ENCODE results near the gene CAMP.
A peak's percentile ranks its signal among the peaks of the same experiment; 100 is the strongest.

Gene CAMP

DNA sequence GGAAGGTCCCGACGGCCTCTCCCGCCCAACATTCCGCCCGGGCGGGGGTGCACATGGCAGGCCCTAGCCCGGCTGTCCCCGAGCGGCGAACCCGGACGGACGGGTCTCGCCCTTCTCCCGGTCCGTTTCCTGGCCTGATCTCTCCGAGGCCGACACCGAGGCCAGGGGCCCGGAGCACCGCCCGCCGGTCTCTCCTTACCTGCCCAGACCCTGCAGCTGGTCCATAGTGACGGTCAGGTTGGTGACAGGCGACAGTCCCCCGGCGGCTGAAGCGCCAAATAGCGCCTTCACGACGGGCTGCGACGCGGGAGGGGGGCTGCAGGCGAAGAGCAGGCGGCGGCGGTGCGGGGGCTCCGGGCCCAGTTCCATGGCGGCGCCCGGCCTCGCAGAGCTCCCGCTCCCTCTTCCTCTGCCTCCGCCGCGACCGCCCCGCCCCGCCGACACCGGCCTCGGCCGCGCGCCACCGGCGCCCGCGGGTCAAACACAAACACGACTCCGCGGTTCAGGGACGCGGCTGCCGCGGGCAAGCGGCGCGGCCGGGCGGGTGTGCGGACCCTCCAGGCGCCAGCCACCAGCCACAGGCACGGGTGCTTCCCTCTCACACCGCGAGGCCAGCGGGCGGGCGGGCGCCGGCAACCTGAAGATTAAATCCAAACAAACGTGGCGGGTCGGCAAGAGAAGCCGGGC is 35.6 kb upstream of the CAMP start:
- peak overlapping the region; percentile 84 for H3K9ac ChIP-seq (ENCODE audit: insufficient read length)
- H3K36me3 ChIP-seq (ENCODE audit: insufficient read depth, low read length) = peaks cover 38% of the 10 kb centered on the region
- DNase-seq (ENCODE audit: low read depth, low spot score) = no peak
- peak overlapping the region; percentile 87 for H3K4me3 ChIP-seq
- H3K9me3 ChIP-seq (ENCODE audit: low read depth, low read length) = no peaks in the 10 kb centered on the region
- no peak overlapping the region for H3K27ac ChIP-seq
- TF ChIP-seq FOXP2 (optimal IDR thresholded peaks at IDR 0.05; ENCODE audit: control extremely low read depth, extremely low read length, insufficient read depth) (no peak), EZH2 (IDR thresholded peaks at IDR 0.05) (no peak), POLR2AphosphoS5 (IDR thresholded peaks at IDR 0.05; ENCODE audit: borderline replicate concordance, low read depth, low read length) (no peak)

DNA sequence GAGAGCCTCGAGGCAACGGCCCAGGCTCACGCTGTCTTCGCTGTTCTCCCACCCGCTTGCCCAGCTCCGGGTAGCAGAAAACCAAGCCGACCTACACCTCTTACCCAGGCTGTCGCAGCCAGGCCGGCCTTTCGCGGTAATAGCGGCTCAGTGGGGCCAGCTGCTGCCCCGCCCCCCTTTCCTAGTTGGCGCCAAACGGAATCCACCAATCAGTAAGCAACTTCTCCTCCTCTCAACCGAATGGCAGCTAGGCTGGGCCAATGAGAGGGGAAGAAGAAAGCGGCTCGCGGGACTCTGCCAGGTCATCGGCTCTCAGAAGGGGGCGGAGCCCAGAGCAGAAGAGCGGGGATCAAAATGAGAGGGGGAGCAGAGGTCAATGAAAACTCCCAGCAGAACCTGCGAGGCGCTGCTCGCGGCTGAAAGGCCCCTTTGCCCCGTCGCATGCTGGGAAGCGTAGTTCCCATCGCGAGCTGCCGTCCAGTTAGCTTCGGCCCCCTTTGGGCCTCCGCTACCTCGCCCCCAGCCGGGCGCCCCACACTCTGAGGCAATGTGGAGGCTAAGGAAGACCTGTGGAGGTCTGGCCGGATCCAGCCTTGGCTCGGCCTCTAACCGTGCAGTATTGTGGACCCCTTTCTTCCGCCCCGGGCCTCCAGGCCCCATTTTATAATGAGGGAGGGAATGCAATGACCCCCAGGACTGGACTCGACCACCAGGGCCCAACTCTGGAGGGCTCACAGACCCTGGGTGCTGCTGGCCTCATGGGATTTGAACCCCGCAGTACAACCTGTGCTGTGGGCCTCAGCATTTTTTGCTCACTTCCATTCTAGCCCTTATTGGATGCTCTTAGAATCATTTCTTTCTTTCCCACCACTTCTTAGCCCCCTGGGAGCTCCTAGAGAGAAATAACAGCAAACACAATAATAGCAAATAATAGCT is 34.8 kb upstream of the CAMP start, which contains the start of gene CDC25A:
TSS of gene CDC25A (minus strand) at position 152 of the 936 bp plus-strand sequence. CDS start 470 bp downstream, outside the sequence.
- TF ChIP-seq POLR2AphosphoS5 (IDR thresholded peaks at IDR 0.05; ENCODE audit: borderline replicate concordance, low read depth, low read length) (peak; percentile 82), EZH2 (IDR thresholded peaks at IDR 0.05) (no peak), FOXP2 (optimal IDR thresholded peaks at IDR 0.05; ENCODE audit: control extremely low read depth, extremely low read length, insufficient read depth) (no peak)
- peak; percentile 75 for DNase-seq (ENCODE audit: low read depth, low spot score)
- Histone ChIP-seq H3K9me3 (ENCODE audit: low read depth, low read length) (no peaks in the 10 kb centered on the region), H3K9ac (ENCODE audit: insufficient read length) (peak within 1 kb of the TSS; percentile 84), H3K4me3 (peak within 1 kb of the TSS; percentile 87), H3K27ac (no peak within 1 kb of the TSS), H3K36me3 (ENCODE audit: insufficient read depth, low read length) (peaks cover 30% of the 10 kb centered on the region)

DNA sequence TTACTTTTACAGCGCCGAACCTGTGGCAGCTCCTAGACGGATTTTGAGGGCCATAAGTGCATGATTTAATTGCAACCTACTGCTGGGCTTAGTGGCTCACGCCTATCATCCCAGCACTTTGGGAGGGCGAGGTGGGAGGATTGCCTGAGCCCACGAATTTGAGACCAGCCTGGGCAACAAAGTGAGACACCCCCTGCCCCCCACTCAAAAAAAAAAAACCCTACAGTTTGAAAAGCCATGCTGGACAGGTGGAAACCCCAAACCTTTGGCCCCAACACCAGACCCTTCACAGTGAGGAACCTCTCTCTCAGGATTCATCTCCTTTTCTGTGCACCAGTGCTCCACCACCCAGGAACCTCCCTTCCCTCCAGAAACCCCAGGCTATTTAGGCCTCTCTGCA is 34.0 kb upstream of the CAMP start:
- TF ChIP-seq EZH2 (IDR thresholded peaks at IDR 0.05) = no peak
- no peak for TF ChIP-seq FOXP2 (optimal IDR thresholded peaks at IDR 0.05; ENCODE audit: control extremely low read depth, extremely low read length, insufficient read depth)
- TF ChIP-seq POLR2AphosphoS5 (IDR thresholded peaks at IDR 0.05; ENCODE audit: borderline replicate concordance, low read depth, low read length) = no peak
- no peaks in the 10 kb centered on the region for H3K9me3 ChIP-seq (ENCODE audit: low read depth, low read length)
- no peak overlapping the region for H3K9ac ChIP-seq (ENCODE audit: insufficient read length)
- DNase-seq (ENCODE audit: low read depth, low spot score) = no peak
- no peak overlapping the region for H3K4me3 ChIP-seq
- no peak overlapping the region for H3K27ac ChIP-seq
- H3K36me3 ChIP-seq (ENCODE audit: insufficient read depth, low read length) = peaks cover 22% of the 10 kb centered on the region

DNA sequence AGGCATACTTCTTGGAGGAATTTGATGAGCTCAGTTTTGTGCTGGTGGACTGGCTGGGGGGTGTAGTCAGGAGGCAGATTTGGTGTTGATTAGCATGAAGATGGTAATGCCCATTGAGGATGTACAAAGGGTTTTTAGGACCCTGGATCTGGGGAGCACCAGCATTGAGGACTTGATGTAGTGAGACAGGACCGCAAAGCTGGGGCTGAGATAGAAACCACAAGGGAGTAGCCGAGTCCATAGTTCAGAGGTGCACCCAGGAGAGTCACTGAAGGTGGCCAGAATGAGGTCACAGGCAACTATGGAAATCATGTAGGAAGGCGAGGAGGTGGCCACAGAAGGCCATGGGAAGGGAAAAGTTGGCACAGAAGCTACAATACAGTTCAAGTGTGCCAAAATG is 32.4 kb upstream of the CAMP start:
- Histone ChIP-seq H3K27ac (no peak overlapping the region), H3K9me3 (ENCODE audit: low read depth, low read length) (no peaks in the 10 kb centered on the region), H3K9ac (ENCODE audit: insufficient read length) (no peak overlapping the region), H3K36me3 (ENCODE audit: insufficient read depth, low read length) (peaks cover 6% of the 10 kb centered on the region), H3K4me3 (no peak overlapping the region)
- no peak for TF ChIP-seq POLR2AphosphoS5 (IDR thresholded peaks at IDR 0.05; ENCODE audit: borderline replicate concordance, low read depth, low read length)
- no peak for TF ChIP-seq EZH2 (IDR thresholded peaks at IDR 0.05)
- no peak for TF ChIP-seq FOXP2 (optimal IDR thresholded peaks at IDR 0.05; ENCODE audit: control extremely low read depth, extremely low read length, insufficient read depth)
- no peak for DNase-seq (ENCODE audit: low read depth, low spot score)

DNA sequence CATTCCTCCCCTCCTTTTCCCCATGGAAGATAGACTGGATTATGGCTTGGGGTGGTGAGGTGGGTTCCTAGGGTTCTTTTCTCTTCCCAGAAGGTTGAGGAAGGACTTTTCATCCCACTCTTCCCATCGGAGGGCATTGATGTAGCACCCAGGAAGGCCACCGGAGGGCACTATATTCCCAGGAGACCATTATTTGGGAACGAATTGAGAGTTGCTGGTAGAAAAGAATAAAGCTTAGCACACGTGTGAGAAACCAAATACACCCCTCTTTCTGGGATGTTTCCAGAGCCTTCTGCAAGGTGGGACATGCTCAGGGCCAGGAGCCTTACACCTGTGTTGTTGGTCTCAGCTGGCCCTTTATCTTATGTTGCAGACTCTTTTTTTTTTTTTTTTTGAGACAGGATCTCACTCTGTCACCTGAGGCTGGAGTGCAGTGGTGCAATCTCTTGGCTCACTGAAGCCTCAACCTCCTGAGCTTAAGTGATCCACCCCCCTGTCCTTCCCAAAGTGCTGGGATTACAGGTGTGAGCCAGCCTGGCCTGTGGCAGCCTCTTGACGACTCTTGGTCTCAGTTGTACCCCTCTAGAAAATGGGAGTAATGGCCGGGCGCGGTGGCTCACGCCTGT is 28.7 kb upstream of the CAMP start:
- Histone ChIP-seq H3K9ac (ENCODE audit: insufficient read length) (no peak overlapping the region), H3K4me3 (no peak overlapping the region), H3K27ac (no peak overlapping the region), H3K36me3 (ENCODE audit: insufficient read depth, low read length) (no peaks in the 10 kb centered on the region), H3K9me3 (ENCODE audit: low read depth, low read length) (no peaks in the 10 kb centered on the region)
- no peak for TF ChIP-seq FOXP2 (optimal IDR thresholded peaks at IDR 0.05; ENCODE audit: control extremely low read depth, extremely low read length, insufficient read depth)
- TF ChIP-seq EZH2 (IDR thresholded peaks at IDR 0.05) = no peak
- no peak for TF ChIP-seq POLR2AphosphoS5 (IDR thresholded peaks at IDR 0.05; ENCODE audit: borderline replicate concordance, low read depth, low read length)
- peak; percentile 24 for DNase-seq (ENCODE audit: low read depth, low spot score)

DNA sequence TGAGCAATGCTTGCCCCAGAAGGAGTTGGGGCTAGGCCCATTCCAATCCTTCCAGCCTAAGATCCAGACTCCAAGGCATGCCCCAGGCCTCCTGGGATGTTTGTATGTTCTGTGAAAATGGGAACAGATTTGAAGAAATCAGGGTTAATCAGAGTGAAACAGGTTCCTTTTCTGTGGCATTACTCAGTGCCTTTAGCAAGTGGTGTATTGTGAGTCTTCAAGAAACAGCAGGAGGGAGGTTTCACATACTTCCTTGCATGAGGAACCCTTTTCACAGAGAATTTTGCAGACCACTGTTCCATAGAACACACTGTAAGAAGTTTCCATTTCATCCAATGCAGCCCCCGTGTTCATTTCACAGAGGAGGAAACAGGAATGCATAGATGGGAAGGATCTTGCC is 26.7 kb upstream of the CAMP start:
- DNase-seq (ENCODE audit: low read depth, low spot score) = no peak
- Histone ChIP-seq H3K27ac (no peak overlapping the region), H3K9me3 (ENCODE audit: low read depth, low read length) (no peaks in the 10 kb centered on the region), H3K4me3 (no peak overlapping the region), H3K9ac (ENCODE audit: insufficient read length) (no peak overlapping the region), H3K36me3 (ENCODE audit: insufficient read depth, low read length) (no peaks in the 10 kb centered on the region)
- TF ChIP-seq EZH2 (IDR thresholded peaks at IDR 0.05) (no peak), FOXP2 (optimal IDR thresholded peaks at IDR 0.05; ENCODE audit: control extremely low read depth, extremely low read length, insufficient read depth) (no peak)

DNA sequence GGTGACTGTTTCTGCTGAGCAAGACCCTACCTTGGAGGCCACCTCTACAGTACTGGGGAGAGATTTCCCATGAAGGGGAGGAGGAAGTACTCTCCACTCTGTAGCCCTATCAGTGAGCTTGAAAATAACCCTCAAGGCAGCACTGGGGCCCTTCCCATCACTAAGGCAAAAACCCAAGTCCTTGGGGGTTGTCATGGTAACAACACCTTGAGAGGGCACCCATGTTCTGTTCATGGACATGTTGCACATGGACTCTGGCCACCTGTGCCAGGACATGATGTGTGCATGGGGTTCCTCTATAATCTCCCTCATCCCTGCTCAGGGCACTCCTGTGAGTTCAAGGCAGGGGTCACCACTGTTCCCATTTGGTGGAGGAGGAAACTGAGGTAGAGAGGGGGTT is 24.2 kb upstream of the CAMP start:
- no peak overlapping the region for H3K4me3 ChIP-seq
- no peak overlapping the region for H3K9ac ChIP-seq (ENCODE audit: insufficient read length)
- no peaks in the 10 kb centered on the region for H3K9me3 ChIP-seq (ENCODE audit: low read depth, low read length)
- TF ChIP-seq FOXP2 (optimal IDR thresholded peaks at IDR 0.05; ENCODE audit: control extremely low read depth, extremely low read length, insufficient read depth) = no peak
- no peak for TF ChIP-seq EZH2 (IDR thresholded peaks at IDR 0.05)
- TF ChIP-seq POLR2AphosphoS5 (IDR thresholded peaks at IDR 0.05; ENCODE audit: borderline replicate concordance, low read depth, low read length) = no peak
- no peaks in the 10 kb centered on the region for H3K36me3 ChIP-seq (ENCODE audit: insufficient read depth, low read length)
- no peak for DNase-seq (ENCODE audit: low read depth, low spot score)
- no peak overlapping the region for H3K27ac ChIP-seq

DNA sequence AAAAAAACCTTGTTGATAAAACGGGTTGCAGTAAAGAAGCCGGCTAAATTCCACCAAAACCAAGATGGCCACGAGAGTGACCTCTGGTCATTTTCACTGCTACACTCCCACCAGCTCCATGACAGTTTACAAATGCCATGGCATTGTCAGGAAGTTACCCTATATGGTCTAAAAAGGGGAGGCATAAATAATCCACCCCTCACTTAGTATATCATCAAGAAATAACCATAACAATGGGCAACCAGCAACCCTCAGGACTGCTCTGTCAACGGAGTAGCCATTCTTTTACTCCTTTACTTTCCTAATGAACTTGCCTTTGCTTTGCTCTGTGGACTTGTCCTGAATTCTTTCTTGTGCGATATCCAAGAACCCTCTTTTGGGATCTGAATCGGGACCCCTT is 20.7 kb upstream of the CAMP start:
- no peak overlapping the region for H3K4me3 ChIP-seq
- no peak overlapping the region for H3K27ac ChIP-seq
- no peak overlapping the region for H3K9ac ChIP-seq (ENCODE audit: insufficient read length)
- DNase-seq (ENCODE audit: low read depth, low spot score) = no peak
- no peaks in the 10 kb centered on the region for H3K36me3 ChIP-seq (ENCODE audit: insufficient read depth, low read length)
- no peaks in the 10 kb centered on the region for H3K9me3 ChIP-seq (ENCODE audit: low read depth, low read length)
- TF ChIP-seq FOXP2 (optimal IDR thresholded peaks at IDR 0.05; ENCODE audit: control extremely low read depth, extremely low read length, insufficient read depth) (no peak), POLR2AphosphoS5 (IDR thresholded peaks at IDR 0.05; ENCODE audit: borderline replicate concordance, low read depth, low read length) (no peak), EZH2 (IDR thresholded peaks at IDR 0.05) (no peak)
